Gastroesophageal sphincter (tissue), 4 donors: ENCODE results near the gene PCDHGA1. TPM values are rescaled to one million over a fixed set of nuclear protein-coding genes. Genes with fewer than 3 reads are reported as not detected.

Experiments used
- ATAC-seq: fragments of 150-250 bp; one replicate; pipeline ENCODE4 v1.9.1; 2016; ENCODE audit warnings: mild to moderate bottlenecking, moderate library complexity
- H3K27ac ChIP-seq, 4 donors: fragments of 200-600 bp; sonication (generic) in 3 of 4; 1 replicate in 3 of 4; 2 replicates in 1 of 4; pipeline ENCODE4 v1.5.1; 2016 to 2019
- H3K27me3 ChIP-seq: fragments of 200-600 bp; sonication (generic); one replicate; pipeline ENCODE4 v1.5.1; 2019
- H3K36me3 ChIP-seq, 2 donors: fragments of 200-600 bp; sonication (generic); one replicate each; pipeline ENCODE4 v1.5.1; 2019; ENCODE audit warnings: control low read depth in 1 of 2
- H3K4me1 ChIP-seq, 3 donors: fragments of 200-600 bp; sonication (generic); 1 replicate in 2 of 3; 2 replicates in 1 of 3; pipeline ENCODE4 v1.5.1; 2016 to 2019; ENCODE audit warnings: control low read depth in 2 of 3
- H3K4me3 ChIP-seq, 2 donors: fragments of 200-600 bp; sonication (generic); one replicate each; pipeline ENCODE4 v1.5.1; 2019; ENCODE audit warnings: mild to moderate bottlenecking in 1 of 2, moderate library complexity in 1 of 2
- H3K9me3 ChIP-seq, 3 donors: fragments of 200-600 bp; sonication (generic); one replicate each; pipeline ENCODE4 v1.5.1; 2017 to 2019; ENCODE audit warnings: control low read depth in 2 of 3
- EP300 ChIP-seq: sonication (generic); formaldehyde crosslinking; IDR thresholded peaks from one replicate; pipeline ENCODE4 v1.6.1; 2017; ENCODE audit warnings: antibody characterized with exemption, mild to moderate bottlenecking
- POLR2A ChIP-seq, 2 donors: fragments of 450-650 bp; IDR thresholded peaks; one replicate each; pipeline ENCODE4 v1.6.1; 2017; ENCODE audit warnings: antibody characterized with exemption in 2 of 2, mild to moderate bottlenecking in 2 of 2, moderate library complexity in 1 of 2
- POLR2AphosphoS5 ChIP-seq: sonication (generic); formaldehyde crosslinking; IDR thresholded peaks from one replicate; pipeline ENCODE4 v1.6.1; 2017; ENCODE audit warnings: antibody characterized with exemption
- WGBS, 2 donors: methylation state at CpG; one replicate each; pipeline ENCODE4 v1.1.5; 2018; ENCODE audit warnings: low coverage in 1 of 2; 5-methylcytosine and 5-hydroxymethylcytosine counted together
- total RNA-seq, 4 donors: library from RNA; depleted of rRNA; stranded (reverse); fragments of >200 nt; gene quantifications; one replicate each; pipeline ENCODE4 v1.1.0, GENCODE V29; 2016
- TF ChIP-seq, protein P1 (sequence below), 4 experiments: fragments of 200-600 bp in 2 of 4; fragments of 450-650 bp in 2 of 4; sonication (generic) in 1 of 4; IDR thresholded peaks; one replicate each; pipeline ENCODE4 v1.5.1; 2017 to 2019; ENCODE audit warnings: antibody characterized with exemption in 4 of 4, mild to moderate bottlenecking in 2 of 4, moderate library complexity in 2 of 4

The PCDHGA1 gene
- total RNA-seq, 4 donors from 2014 or later: 0.67 to 1.3 (median 1.1) TPM

DNA sequence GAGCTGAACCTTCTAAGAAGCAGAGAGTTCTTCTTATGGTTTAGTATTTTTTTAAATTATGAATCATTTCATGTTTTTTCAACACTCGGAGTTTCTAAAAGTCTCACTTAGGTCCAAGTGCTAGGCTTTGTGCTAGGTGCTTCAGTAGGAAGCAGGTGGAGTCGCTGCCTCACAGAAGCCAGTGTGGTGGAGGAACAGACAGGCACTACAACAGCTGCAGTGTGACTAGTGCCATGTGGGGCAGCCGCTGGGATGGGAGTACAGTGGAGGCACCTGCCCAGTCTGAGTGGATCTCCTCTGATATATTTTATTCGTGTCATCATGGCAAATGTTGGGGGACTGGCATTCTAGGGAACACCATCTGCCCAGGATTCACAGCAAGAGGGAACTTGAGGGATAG lies 173.9 kb downstream of the PCDHGA1 start:
- WGBS, 2 donors: 87 to 92% methylated on average over 3 to 4 of the region's 4 CpGs
- no peak for ATAC-seq
- H3K4me1 ChIP-seq: peaks cover 3 to 31% (median 24%) of the 10 kb centered on the region in 3 donors
- peaks cover 0 to 50% of the 10 kb centered on the region in 2 donors for H3K36me3 ChIP-seq
- H3K27ac ChIP-seq: no peak overlapping the region
- H3K27me3 ChIP-seq: no peaks in the 10 kb centered on the region
- no peak overlapping the region for H3K4me3 ChIP-seq
- H3K9me3 ChIP-seq: no peaks in the 10 kb centered on the region
- TF ChIP-seq EP300 (no peak), POLR2AphosphoS5 (no peak), POLR2A (IDR thresholded peaks at IDR 0.05) (no peak)
- TF ChIP-seq, protein P1, sequence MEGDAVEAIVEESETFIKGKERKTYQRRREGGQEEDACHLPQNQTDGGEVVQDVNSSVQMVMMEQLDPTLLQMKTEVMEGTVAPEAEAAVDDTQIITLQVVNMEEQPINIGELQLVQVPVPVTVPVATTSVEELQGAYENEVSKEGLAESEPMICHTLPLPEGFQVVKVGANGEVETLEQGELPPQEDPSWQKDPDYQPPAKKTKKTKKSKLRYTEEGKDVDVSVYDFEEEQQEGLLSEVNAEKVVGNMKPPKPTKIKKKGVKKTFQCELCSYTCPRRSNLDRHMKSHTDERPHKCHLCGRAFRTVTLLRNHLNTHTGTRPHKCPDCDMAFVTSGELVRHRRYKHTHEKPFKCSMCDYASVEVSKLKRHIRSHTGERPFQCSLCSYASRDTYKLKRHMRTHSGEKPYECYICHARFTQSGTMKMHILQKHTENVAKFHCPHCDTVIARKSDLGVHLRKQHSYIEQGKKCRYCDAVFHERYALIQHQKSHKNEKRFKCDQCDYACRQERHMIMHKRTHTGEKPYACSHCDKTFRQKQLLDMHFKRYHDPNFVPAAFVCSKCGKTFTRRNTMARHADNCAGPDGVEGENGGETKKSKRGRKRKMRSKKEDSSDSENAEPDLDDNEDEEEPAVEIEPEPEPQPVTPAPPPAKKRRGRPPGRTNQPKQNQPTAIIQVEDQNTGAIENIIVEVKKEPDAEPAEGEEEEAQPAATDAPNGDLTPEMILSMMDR (IDR thresholded peaks at IDR 0.05): no peak

DNA sequence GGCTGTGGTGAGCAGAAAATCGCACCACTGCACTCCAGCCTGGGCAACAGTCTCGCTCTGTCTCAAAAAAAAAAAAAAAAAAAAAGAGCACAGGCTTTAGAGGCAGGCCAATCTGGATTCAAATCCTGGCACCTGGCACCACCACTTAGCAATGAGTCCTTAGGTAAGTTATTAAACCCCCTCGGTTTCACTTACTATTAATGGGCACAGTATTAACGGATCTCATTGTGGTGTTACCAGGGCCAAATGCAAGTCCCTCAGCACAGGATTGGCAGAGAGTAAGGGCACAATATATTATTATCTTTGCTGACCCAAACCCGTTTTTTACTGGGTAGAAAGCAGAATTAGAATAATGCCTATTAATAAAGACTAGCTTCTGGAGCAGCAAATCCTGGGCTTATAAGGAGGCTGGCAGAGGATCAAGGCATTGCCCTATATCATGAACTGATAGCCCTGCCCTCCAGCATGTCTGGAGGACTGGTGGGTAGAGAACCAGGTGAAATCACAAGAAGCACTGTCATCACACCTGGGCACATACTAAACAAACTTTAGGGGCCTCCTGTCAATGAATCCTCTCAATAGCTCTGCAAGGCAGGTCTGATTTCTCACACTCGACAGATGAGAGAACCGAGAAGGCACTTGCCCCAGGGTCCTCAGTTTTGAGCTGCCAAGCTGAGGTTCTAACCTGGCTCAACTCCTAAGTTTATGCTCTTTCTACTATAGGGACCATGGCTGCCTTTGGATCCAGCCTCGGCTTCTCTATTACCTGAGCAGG lies 176.3 kb downstream of the PCDHGA1 start:
- Histone ChIP-seq H3K9me3 (no peaks in the 10 kb centered on the region), H3K4me3 (no peak overlapping the region), H3K4me1 (peaks cover 7 to 46% (median 30%) of the 10 kb centered on the region in 3 donors), H3K27ac (peak overlapping the region; percentile 25 to 97 (median 90)), H3K36me3 (peaks cover 0 to 62% of the 10 kb centered on the region in 2 donors), H3K27me3 (no peaks in the 10 kb centered on the region)
- no peak for ATAC-seq
- TF ChIP-seq POLR2AphosphoS5: no peak
- TF ChIP-seq, protein P1 (IDR thresholded peaks at IDR 0.05): no peak
- 76 to 79% methylated on average over 3 to 8 of the region's 8 CpGs for WGBS, 2 donors

DNA sequence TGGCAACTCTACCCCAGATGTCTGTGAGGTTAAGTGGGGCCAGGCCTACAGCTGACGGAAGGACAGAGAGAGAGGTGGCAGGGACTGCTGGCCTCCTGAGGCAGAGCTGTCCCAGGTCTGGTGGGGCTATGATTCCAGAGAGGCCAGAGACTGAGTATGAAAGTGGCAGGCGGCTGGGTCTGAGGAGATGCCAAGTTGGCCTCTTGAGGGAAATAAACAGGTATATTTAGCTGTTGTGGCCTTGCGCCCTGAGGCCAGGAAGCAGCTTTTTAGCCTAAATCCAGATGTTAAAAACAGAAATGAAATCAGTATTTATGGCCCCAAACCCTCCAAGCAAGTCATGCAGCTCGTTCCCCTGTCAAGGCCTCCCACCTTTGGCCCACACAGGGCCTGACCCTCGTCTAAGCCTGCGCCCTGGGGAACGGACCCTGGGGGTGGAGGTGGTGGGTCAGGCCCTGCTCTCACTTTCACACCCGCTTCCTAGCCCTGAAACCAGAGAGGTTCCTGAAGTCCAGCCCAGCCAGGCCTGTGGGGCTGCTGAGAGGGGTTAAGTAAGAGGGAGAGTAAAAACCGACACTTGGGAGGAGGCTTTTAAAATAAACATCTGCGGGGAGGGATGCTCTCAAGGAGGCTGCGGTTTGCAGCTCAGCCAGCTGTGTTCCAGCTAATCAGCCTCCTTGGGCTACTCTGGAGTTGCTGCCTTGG lies 177.2 kb downstream of the PCDHGA1 start:
- TF ChIP-seq, protein P1 (IDR thresholded peaks at IDR 0.05): no peak
- TF ChIP-seq POLR2A (IDR thresholded peaks at IDR 0.05) (no peak), POLR2AphosphoS5 (no peak), EP300 (no peak)
- 17 to 22% methylated on average over 1 to 6 of the region's 11 CpGs for WGBS, 2 donors
- peak; percentile 50 for ATAC-seq
- peaks cover 7 to 56% (median 30%) of the 10 kb centered on the region in 3 donors for H3K4me1 ChIP-seq
- H3K27me3 ChIP-seq: no peaks in the 10 kb centered on the region
- peak overlapping the region; percentile 77 to 97 (median 90) for H3K27ac ChIP-seq
- peak overlapping the region in 1 of 2 donors; percentile 48 for H3K4me3 ChIP-seq
- peaks cover 0 to 57% of the 10 kb centered on the region in 2 donors for H3K36me3 ChIP-seq
- H3K9me3 ChIP-seq: no peaks in the 10 kb centered on the region

DNA sequence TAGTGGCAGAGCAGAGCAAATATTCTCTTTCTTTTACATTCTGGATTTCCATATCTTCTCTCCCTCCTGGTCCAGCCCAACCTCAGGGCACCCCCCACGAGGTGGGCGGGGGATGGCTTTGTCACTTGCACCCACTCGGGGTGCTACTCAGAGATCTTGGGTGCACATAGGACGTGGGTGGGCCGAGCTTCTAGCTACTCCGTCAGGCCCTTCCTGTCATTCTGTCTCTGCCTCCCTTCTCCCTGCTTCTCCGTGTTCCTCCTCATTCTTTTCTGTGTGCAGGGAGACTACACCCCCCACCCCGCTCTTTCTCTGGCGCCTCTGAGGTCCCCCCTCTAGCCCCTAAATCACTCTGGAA lies 178.1 kb downstream of the PCDHGA1 start:
- no peak for TF ChIP-seq POLR2AphosphoS5
- no peak for TF ChIP-seq POLR2A (IDR thresholded peaks at IDR 0.05)
- no peak for TF ChIP-seq EP300
- TF ChIP-seq, protein P1 (IDR thresholded peaks at IDR 0.05): no peak
- 0 to 24% methylated on average over 1 to 8 of the region's 9 CpGs for WGBS, 2 donors
- peak overlapping the region; percentile 3 to 48 for H3K4me3 ChIP-seq
- H3K9me3 ChIP-seq: no peaks in the 10 kb centered on the region
- peak overlapping the region; percentile 77 to 97 (median 90) for H3K27ac ChIP-seq
- no peak for ATAC-seq
- peaks cover 0 to 48% of the 10 kb centered on the region in 2 donors for H3K36me3 ChIP-seq
- peaks cover 7 to 64% (median 30%) of the 10 kb centered on the region in 3 donors for H3K4me1 ChIP-seq
- H3K27me3 ChIP-seq: no peaks in the 10 kb centered on the region
